Fibroblast of skin of left quadriceps (primary cell): ENCODE data around the gene ZFP92.

Experiments
- DNase-seq, 2 experiments: peaks; one replicate each; pipeline ENCODE4 v3.0.0-alpha.2; 2013; ENCODE audit warnings: low read depth in 2 of 2

ZFP92 gene

DNA sequence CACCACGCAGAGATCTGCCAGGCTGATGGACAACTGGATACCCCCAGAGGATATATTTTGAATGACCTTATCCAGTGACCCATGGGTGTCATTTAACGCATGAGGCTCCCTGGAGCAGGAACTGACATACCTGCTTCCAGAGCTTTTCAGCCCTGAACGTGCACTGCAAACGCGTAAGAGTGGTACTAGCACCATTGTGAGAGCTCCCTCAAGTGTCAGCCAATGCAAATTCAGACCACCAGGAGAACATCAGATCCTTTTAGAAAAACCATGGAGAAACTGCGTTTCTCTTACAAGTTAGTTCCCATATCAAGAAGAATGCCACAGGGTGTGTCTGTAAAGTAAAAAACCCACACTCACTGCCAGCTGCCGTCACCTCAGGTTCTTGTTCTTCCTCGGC is 27.3 kb downstream of the ZFP92 start:
- DNase-seq: peak in 1 of 2 experiments; percentile 3

DNA sequence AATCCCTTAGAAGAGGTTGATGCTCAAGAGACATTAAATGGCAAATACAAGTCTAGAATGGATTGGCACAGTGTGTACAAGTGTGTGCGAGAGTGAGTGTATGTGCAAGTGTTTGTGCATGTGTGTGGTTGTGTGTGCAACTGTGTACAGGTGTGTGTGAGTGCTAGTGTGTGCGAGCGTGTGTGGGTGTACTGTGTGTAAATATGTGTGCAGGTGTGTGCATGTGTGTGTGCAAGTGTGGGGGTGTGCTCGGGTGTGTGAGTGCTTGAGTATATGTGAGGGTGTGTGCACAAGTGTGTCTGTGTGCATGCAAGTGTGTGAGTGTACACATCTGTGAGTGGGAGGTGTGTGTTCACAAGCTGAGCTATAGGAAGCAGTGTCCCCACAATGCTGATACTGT is 28.7 kb downstream of the ZFP92 start:
- DNase-seq: no peak

DNA sequence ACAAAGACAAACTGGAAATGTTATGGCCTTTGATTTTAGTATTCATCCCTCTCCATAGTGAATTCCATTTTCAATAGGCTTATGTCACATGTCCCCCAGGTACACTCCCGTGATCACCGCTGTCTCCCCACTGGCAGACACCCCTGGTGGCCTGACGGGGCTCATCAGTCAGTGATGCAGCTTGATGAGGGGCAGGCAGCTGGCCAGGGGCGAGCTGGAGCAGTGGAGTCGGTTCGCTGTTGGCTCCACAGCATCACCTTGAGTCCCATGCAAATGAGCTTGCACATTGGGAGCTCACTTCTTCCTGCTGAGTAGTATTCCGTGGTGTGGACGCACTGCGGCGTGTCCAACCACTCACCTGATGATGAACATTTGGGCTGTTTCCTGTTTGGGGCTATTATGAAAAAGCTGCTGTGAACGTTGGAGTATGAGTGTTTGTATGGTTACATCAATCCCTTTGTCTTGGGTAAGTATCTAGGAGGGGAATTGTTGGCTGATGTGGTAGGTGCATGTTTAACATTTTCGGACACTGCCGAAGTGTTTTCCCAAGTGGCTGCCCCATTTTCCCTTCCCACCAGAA is 29.4 kb downstream of the ZFP92 start:
- no peak for DNase-seq

DNA sequence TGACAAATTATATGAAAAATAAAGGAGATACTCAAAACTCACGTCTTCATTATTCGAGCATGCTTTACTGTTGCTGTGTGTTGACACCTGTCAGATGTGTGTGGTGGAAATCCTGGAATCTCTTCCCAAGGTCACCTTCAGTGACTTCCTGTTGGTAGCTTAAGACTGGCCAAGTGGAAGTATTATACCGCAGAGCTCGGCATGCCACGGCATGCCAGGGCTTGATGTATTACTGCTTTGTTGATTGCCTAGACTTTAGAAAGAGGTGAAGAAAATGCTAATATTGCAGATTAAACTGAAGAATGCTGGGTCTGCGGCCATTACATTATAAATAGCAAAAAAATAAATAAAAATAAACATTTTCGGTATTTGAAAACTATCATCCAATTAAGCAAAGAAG is 30.0 kb downstream of the ZFP92 start:
- DNase-seq: no peak

DNA sequence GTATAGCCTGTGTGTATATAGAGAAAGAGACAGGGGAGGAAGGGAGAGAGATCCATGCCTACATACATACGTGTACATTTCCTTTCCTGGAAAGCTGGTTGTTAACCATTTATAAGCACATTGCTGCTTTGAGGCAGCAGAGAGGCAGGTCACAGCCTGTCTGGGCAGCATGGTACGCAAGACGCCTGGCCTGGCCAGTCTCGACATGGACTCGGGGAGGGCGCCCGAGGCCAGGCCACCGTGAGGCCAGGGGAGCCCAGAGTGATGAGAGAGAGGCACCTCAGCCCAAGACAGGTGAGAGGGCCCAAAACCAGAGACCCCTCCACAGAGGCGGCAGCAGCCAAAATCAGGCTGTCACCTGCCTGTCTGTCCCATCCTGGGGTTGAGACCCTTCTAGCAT is 30.7 kb downstream of the ZFP92 start:
- DNase-seq: no peak

DNA sequence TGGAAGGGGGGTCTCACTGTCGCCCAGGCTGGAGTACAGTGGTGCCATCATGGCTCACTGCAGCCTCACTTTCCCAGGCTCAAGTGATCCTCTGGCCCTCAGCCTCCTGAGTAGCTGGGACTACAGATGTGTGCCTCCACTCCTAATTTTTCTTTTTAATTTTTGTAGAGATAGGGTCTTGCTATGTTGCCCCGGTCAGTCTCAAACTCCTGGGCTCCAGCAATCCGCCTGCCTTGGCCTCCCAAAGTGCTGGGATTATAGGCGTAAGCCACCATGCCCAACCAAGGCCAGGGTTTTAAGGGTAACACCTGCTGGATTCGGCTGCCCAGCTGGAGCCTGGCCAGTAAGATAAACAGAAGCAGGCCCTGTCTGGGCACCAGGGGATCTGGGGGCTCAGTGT is 31.2 kb downstream of the ZFP92 start:
- no peak for DNase-seq

DNA sequence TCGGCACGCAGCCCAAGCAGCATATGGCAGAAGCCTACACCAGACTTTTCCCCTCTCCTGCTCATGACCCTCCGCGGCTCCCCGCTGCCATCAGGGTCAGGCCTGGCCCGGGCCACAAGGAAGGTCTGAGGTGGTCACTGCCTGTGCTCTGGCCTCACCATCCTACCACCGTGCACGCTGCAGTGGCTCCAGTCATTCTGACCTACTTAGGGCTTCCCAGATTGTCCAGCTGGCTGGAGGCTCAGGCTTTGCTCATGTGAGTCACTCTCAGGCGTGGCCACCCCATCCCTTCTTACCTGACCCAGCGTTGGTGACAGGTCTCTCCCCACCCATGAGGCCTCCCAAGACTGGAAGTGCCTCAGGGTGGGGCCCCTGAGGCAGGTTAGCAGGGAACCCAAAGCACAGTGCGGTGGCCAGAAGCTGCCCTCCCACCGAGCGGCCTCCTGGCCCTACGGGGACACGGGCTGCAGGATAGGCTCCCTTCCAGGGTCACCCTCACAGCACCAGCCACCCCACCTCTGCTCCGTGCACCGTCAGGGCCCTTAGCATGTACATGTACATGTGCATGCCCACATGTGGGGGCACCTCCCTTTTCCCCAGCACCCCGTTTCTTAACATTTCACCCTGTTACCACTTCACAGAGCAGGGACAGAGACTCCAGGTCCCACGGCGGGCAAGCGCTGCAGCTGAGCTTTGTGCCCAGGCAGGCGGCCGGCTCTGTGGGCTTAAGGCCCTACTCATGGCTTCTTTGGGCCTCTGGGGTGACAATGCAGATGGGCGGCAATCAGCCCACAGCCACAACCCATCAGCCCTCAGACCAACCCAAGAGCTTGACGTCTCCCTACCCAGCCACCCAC is 32.4 kb downstream of the ZFP92 start:
- DNase-seq: no peak

DNA sequence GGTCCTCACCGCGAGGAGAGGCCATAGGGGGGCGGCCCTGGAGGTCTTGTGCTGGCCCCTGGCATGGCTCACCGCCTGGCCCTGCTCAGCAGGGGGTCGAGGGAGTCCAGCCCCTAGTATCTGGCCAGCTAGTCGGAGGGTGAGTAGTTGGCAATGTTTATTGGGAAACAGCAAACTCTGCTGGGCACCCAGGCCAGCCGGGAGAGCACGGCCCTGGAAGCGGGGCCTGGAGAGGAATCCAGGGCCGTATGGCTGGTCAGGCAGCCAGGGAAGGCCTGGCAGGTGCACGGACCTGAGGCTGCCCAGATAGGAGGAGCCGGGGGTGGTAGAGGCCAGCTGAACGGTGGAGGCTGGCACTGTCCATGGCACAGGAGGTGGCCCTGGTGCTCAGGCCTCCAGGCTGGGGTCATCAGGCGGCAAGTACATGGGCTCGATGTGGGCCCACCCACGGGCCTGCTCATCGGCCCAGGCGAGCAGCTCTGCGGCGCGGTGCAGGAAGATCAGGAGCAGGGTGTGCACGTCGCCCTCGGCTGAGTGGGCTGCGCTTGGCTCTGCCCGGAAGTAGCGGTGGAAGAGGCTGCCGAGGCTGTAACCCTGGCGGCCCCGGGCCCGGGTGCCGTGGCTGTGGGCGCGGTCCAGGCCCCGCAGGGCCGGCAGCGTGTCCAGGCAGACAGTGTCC is 33.2 kb downstream of the ZFP92 start:
- DNase-seq: no peak

DNA sequence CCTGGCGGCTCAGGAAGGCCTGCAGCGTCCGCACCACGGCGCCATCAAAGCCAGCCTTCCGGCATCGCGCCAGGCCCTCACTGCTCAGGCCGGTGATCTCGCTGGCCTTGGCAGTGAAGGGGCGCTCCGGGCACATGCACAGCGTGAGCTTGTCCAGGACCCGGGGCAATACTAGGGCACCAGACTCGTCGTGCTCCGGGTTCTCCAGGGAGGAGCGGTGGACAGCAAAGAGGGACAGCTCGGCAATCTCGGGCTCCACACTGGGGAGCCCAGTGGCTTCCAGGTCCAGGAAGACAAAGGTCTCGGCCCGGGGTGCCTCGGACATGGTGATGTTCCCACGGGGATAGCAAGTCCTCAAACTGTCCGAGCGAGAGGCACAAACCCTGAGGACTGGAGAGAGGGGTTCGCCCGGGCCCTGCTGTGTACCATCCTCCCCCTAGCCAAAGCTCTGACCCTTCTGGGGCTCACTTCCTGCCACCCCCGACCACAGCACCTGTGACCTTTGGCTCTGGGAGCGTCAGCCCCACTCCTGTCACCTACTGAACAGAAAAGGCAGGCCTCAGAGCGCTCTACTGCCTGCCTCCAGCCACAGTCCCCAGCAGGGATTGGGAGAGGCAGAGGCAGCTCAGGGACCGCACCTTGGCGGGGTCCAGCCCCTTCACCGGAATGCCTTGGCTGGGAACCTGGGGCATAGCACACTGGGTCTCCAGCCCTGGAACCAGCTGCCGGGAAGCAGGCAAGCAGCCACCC is 34.0 kb downstream of the ZFP92 start:
- no peak for DNase-seq

DNA sequence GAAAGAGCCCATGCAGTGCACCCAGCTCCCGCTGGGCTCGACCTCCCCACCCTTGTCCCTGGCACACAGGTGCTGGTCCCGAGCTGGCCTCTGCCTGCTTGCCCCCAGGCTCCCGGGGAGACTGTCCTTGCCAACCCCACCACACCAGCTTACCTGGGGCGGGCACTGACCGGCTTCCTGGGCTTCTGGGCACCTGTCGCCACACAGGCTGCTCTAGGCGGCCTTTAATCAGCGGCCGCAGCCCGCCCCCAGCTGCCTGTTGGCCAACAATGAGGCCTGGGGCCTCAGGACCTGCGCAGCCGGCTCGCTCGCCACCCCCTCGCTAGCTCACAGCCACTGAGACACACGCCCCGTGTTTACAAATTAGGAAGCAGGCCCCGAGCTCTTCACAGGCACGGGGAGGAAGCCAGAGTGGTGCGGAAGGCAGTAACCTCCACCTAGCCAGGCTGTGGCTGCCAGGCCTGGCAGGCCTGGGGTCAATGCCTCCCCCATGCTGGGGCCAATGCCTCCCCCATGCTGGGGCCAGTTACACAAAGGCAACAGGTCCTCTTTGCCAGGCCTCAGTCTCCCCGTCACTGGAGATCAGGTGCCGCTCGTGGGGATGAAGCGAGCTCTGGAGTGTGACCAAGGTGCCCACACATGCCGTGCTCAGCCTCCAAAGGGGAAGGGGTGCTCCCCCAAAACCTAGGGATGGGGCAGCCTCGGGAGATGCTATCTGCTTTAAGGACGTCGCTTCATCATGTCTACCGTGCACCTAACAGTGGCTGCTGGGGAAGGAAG is 34.8 kb downstream of the ZFP92 start, which contains the start of gene TREX2:
Gene TREX2, minus strand, starts transcription at position 201 of the 780 bp plus-strand sequence. CDS start 626 bp downstream, outside the sequence.
- DNase-seq: no peak

DNA sequence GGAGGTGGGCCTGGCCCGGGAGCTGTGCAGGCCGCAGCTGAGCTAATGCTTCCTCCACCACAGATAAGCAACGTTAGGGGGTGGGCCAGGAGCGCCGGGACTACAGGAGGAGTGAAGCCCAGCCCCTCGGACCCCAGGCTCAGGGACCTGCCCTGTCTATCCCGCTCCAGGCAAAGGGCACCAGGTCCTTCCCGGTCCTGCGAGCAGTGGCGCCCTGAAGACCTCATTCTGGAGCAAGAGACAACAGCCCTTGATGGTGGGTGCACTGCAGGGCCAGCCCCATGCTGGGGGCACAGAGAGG is 35.3 kb downstream of the ZFP92 start:
- DNase-seq: no peak

DNA sequence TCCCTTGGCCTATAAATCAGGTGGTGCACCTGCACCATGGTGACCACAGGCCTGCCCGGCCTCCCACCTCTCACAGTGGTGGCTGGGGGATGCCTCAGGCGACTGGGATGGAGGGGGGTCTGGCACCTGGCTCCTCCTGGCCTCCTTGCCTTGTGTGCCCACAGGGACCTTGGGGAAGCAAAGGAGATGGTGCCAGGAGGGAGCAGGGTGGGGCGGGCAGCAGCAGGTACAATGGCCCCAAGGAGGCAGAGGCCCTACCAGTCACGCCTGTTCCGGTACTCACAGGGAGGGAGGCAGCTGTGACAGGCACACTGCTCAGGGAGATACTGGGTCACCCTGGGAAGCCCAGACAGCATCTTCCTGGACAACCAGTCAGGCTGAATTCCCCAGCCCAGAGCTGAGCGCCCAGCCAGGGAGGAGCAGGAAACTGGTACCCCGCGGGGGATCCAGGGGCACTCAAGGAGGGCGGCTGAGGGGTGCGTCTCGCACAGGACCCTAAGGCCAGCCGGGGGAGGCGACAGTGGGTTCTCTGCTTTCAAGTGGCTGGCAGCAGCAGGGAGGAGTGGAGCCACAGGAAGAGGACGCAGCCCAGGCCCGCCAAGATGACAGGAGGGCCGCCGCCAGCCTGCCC is 35.8 kb downstream of the ZFP92 start:
- no peak for DNase-seq

DNA sequence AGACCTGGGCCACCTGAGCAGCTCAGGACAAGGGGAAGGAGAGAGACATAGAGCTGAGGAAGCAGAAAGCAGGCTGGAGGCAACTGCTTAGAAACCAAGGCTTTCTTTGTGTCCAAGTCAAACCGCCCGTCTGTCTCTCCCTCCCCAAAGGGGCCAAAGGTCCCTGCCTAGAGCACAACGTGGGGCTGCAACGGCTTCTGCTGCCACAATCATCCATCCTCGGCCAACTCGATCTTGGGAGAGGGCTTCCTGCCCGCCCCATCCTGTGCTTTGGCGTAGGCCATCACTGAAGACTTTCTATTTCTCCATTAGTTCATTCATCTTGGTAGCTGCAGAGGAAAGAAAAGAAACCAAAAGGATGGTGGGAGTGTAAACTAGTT is 36.3 kb downstream of the ZFP92 start:
- DNase-seq: no peak

DNA sequence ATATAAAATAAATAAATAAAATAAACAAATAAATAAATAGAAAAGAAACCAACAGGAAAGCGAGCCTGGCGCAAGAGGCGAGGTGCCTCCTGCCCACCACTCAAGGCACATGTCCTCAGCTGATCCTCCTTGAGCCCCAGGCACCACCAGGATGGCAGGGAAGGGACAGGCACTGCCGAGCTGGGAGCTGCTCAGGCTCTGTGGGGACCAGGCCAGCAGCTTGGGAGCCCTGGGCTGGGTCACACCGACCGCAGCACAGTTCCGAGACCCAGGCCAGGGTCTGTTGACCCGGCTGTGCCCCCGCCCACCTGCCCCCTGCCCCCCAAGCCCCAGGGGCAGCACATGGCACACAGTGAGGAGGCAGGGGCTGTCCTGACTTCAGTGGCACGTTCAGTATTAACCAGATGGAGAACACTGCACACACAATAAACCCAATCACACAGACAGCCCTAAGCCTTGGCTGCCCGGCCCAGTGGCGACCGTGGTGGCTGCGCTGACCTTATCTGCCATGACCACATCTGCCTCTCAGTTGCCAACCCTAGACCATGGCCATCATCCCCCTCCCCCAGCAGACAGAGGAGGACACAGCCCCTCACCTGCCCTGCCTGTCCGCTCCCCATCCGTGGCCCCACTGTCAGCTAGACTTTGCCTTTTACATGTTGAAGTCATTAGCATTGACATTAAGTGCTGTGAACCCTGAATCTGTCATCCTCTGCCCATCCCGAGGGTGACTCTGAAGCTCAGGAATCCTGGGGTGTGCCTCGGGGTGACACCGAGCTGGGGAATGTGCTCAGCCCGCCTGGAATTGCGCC is 37.5 kb downstream of the ZFP92 start:
- DNase-seq: no peak

DNA sequence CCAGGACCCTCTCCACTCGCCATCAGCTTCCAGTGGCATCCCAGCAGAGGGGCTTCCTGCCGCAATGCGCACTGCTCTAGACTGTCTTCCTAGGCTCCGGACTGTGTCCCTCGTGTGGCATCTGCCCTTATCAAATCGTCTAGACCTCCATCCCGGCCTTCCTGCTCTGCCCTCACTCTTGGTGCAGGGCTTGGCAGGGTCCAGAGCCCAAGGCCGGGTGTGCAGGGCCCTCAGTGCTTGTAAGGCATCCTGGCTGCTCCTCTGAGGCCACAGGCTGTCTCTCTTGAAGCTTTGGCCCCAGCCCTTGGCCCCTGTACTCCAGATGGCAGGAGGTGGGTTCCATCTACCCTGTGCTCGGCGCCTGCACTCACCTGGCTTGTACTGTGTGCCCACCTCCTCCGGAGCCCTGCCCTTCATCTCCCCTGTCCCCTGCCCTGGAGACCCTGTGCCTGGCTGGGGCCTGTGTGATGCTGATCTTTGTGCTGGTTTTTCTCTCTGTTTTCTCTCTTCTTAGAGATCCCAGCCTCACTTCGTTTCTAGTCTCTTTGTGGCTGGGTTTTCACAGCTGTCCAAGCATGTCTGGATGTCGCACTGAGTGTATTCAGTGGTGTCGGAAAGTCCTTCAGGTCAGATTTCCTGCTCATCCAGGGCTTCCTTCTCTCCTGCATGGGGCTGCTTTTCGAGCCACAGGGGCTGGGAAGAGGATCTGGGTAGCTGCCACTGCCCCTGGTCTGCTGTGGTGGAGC is 38.3 kb downstream of the ZFP92 start:
- DNase-seq: no peak

DNA sequence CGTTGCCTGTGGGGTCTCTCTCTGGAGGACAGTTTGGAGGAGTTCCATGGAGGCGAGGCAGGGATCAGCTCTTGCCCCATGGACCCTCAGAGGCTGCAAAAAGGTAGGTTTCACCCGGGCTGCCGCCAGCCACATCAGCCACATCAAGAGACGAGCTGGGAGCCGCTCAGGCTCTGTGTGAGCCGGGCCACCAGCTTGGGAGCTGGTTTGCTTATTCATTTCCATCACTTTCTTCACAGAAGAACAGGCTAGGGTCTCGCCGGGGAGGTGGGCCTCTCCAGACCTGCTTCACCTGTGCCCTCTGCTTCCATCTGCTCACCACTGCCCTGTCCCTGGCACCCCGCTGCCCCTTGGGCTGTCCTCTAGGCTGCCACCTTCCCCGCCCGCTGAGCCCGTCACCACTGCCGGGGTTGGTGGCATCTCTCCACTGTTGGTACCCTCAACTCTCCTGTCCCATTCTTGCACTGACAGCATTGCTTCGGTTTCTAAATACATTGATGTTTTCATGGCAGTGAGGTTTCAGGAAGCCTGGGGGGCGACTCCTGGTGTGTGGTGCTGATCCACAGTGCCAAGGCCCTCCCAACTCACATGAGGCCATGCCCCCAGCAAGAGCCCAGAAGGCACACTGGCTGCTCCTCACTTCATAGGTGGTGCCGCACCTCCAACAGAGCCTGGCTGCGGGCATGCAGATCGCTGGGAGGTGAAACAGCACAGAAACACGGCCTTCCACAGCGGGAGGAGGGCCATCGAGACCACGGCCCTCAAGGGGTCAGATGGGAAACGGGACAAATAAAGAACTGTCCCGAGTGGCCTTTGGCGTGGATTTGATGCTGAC is 39.1 kb downstream of the ZFP92 start:
- no peak for DNase-seq

DNA sequence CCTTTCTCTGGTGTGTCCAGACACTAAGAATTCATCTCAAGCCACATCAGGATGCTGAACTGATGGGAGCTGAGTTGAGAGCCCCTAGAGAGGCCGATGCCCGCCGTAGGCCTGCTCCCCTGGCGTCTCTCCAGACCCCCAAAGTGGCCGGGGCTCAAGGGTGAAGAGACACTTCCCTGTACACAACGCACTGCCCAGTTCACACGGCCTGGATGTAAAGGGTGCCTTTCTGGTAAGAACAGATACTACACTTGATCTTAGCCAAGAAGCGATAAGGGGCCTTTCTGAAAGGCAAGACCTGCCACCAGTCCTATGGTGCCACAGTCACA is 39.6 kb downstream of the ZFP92 start:
- DNase-seq: no peak

DNA sequence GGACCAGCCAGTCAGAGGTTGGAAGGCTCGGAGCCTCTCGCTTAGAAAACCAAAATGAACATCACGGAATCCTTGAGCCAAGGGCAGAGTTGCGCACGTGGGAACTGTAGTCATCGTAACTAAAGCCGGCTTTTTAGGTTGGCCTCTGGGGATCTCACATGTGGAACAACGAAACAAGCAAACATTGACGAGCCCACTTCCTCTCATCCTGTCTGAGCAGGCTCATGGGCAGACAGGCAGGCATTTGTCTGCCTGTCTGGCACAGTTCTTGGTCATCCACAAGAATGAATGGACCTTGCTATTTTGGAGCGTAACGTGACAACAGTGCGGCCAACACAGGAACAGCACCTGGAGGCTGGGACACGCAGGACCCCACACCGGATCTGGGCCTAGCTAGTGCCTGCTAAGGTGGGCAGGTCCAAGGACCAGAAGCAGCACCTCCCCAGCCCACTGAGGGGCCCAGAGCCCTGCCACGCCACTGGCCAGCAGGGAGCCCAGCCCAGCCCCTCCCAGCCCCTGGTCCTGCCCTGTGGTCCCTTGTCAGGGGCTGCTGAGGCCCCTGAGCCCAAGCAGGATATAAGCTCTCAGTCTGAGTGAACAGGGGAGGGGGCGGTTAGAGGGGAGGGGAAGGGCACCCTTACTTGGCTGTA is 43.8 kb downstream of the ZFP92 start:
- DNase-seq: no peak
